Activated CD8-positive, alpha-beta T cell treated with anti-CD3 and anti-CD28 coated beads, Interleukin-2, amount 10 ng/mL, durations not matched to agents 7 days and 5 days (primary cell): Measurements from ENCODE around the gene PARD3B. TPM values are rescaled to one million over a fixed set of nuclear protein-coding genes. Genes with fewer than 3 reads are reported as not detected.

Experiments
- ATAC-seq: fragments of 150-1000 bp; cut with Tn5 transposase; one replicate; pipeline ENCODE4 v1.10.0; 2021; ENCODE audit warnings: moderate library complexity
- CTCF ChIA-PET: fragments of 350-600 bp; sonication (Branson Sonifier 250); formaldehyde crosslinking; loops from one replicate; lab custom pipeline; 2021; ENCODE audit warnings: antibody characterized with exemption; lab: Charles Lee
- POLR2A ChIA-PET: fragments of 350-600 bp; sonication (Branson Sonifier 250); formaldehyde crosslinking; loops from one replicate; lab custom pipeline; 2021; ENCODE audit warnings: antibody characterized with exemption; lab: Charles Lee
- DNase-seq: peaks from one replicate; pipeline ENCODE4 v3.0.0-alpha.2; 2020
- H3K27ac Mint-ChIP-seq: one replicate; pipeline ENCODE4 v1.8.0; 2021; ENCODE audit warnings: mild to moderate bottlenecking, mixed read lengths
- H3K27me3 Mint-ChIP-seq: one replicate; pipeline ENCODE4 v1.8.0; 2021; ENCODE audit warnings: low read depth, mixed read lengths
- H3K36me3 Mint-ChIP-seq: one replicate; pipeline ENCODE4 v1.8.0; 2021; ENCODE audit warnings: low read depth, mixed read lengths
- H3K4me1 Mint-ChIP-seq: one replicate; pipeline ENCODE4 v1.8.0; 2021; ENCODE audit warnings: low read depth, mixed read lengths
- H3K4me3 Mint-ChIP-seq: one replicate; pipeline ENCODE4 v1.8.0; 2021; ENCODE audit warnings: mild to moderate bottlenecking, mixed read lengths
- H3K9me3 Mint-ChIP-seq: one replicate; pipeline ENCODE4 v1.8.0; 2022; ENCODE audit warnings: mixed read lengths; ENCODE audit not compliant: insufficient read depth
- total RNA-seq, 2 experiments: library from RNA; stranded (reverse); gene quantifications; one replicate each; pipeline ENCODE4 v1.2.3, GENCODE V29; 2021

Gene PARD3B
- total RNA-seq, 2 experiments from 2014 or later, result 0.76 to 1.0 TPM

- no peak overlapping the region for H3K4me3 Mint-ChIP-seq
- no peaks in the 10 kb centered on the region for H3K36me3 Mint-ChIP-seq
- POLR2A ChIA-PET, result no interaction called here
- no peaks in the 10 kb centered on the region for H3K9me3 Mint-ChIP-seq
- no peak overlapping the region for H3K27ac Mint-ChIP-seq
- no peaks in the 10 kb centered on the region for H3K27me3 Mint-ChIP-seq
- CTCF ChIA-PET, result no interaction called here
- DNase-seq, result no peak
- ATAC-seq, result no peak
- no peaks in the 10 kb centered on the region for H3K4me1 Mint-ChIP-seq
These were observed 955.7 kb downstream of the PARD3B start for GRCh38 chr2:205500951-205501350.

GRCh38 chr2:205501826-205502225 lies 956.6 kb downstream of the PARD3B start:
- no peaks in the 10 kb centered on the region for H3K36me3 Mint-ChIP-seq
- no peak overlapping the region for H3K4me3 Mint-ChIP-seq

GRCh38 chr2:205505371-205505770 lies 960.1 kb downstream of the PARD3B start:
- no peaks in the 10 kb centered on the region for H3K36me3 Mint-ChIP-seq
- no peaks in the 10 kb centered on the region for H3K4me1 Mint-ChIP-seq
- no peak overlapping the region for H3K27ac Mint-ChIP-seq
- no peak for DNase-seq
- ATAC-seq, result no peak
- no peaks in the 10 kb centered on the region for H3K27me3 Mint-ChIP-seq
- H3K9me3 Mint-ChIP-seq, result no peaks in the 10 kb centered on the region
- ChIA-PET CTCF (interaction anchor here (1.9 kb wide), 1 partner anchor 11 kb away, joined by 3 read pairs; no protein-coding TSS in a partner anchor), POLR2A (no interaction called here)
- no peak overlapping the region for H3K4me3 Mint-ChIP-seq

More at GRCh38 chr2:205501826-205502225, 956.6 kb downstream of the PARD3B start:
- Mint-ChIP-seq H3K27me3 (no peaks in the 10 kb centered on the region), H3K27ac (no peak overlapping the region), H3K4me1 (no peaks in the 10 kb centered on the region), H3K9me3 (no peaks in the 10 kb centered on the region)
- ATAC-seq (no peak), DNase-seq (no peak)
- ChIA-PET CTCF (no interaction called here), POLR2A (no interaction called here)

- ChIA-PET CTCF (no interaction called here), POLR2A (no interaction called here)
- H3K27me3 Mint-ChIP-seq, result no peaks in the 10 kb centered on the region
- no peak overlapping the region for H3K27ac Mint-ChIP-seq
- no peaks in the 10 kb centered on the region for H3K36me3 Mint-ChIP-seq
- no peaks in the 10 kb centered on the region for H3K4me1 Mint-ChIP-seq
- H3K4me3 Mint-ChIP-seq, result no peak overlapping the region
- no peak for DNase-seq
- no peaks in the 10 kb centered on the region for H3K9me3 Mint-ChIP-seq
- no peak for ATAC-seq
These were observed 964.4 kb downstream of the PARD3B start for GRCh38 chr2:205509655-205510054.

- Mint-ChIP-seq H3K36me3 (no peaks in the 10 kb centered on the region), H3K27me3 (no peaks in the 10 kb centered on the region), H3K4me1 (no peaks in the 10 kb centered on the region), H3K9me3 (no peaks in the 10 kb centered on the region), H3K27ac (no peak overlapping the region), H3K4me3 (no peak overlapping the region)
- no peak for ATAC-seq
- DNase-seq, result no peak
- CTCF ChIA-PET, result no interaction called here
- POLR2A ChIA-PET, result no interaction called here
These were observed 965.1 kb downstream of the PARD3B start for GRCh38 chr2:205510345-205510744.

GRCh38 chr2:205511221-205511620 lies 965.9 kb downstream of the PARD3B start:
- H3K9me3 Mint-ChIP-seq, result no peaks in the 10 kb centered on the region
- H3K36me3 Mint-ChIP-seq, result no peaks in the 10 kb centered on the region
- DNase-seq (no peak), ATAC-seq (no peak)
- H3K4me3 Mint-ChIP-seq, result no peak overlapping the region
- H3K27me3 Mint-ChIP-seq, result no peaks in the 10 kb centered on the region
- ChIA-PET POLR2A (no interaction called here), CTCF (interaction anchor here (0.7 kb wide), 1 partner anchor 10 kb away, joined by 3 read pairs; no protein-coding TSS in a partner anchor)
- H3K27ac Mint-ChIP-seq, result no peak overlapping the region
- no peaks in the 10 kb centered on the region for H3K4me1 Mint-ChIP-seq

- ATAC-seq (no peak), DNase-seq (no peak)
- Mint-ChIP-seq H3K9me3 (no peaks in the 10 kb centered on the region), H3K27ac (no peak overlapping the region), H3K36me3 (no peaks in the 10 kb centered on the region), H3K4me1 (no peaks in the 10 kb centered on the region), H3K27me3 (no peaks in the 10 kb centered on the region), H3K4me3 (no peak overlapping the region)
- ChIA-PET POLR2A (no interaction called here), CTCF (interaction anchor here (0.7 kb wide), 1 partner anchor 10 kb away, joined by 3 read pairs; no protein-coding TSS in a partner anchor)
These were observed 966.4 kb downstream of the PARD3B start for GRCh38 chr2:205511641-205512040.

- H3K27ac Mint-ChIP-seq, result no peak overlapping the region
- POLR2A ChIA-PET, result no interaction called here
- H3K4me3 Mint-ChIP-seq, result no peak overlapping the region
- H3K36me3 Mint-ChIP-seq, result no peaks in the 10 kb centered on the region
- ATAC-seq (no peak), DNase-seq (no peak)
- peaks cover 5% of the 10 kb centered on the region for H3K9me3 Mint-ChIP-seq
- no peaks in the 10 kb centered on the region for H3K27me3 Mint-ChIP-seq
- H3K4me1 Mint-ChIP-seq, result peaks cover 2% of the 10 kb centered on the region
- CTCF ChIA-PET, result no interaction called here
These were observed 975.0 kb downstream of the PARD3B start for GRCh38 chr2:205520311-205520710.

GRCh38 chr2:205524656-205525055 lies 979.4 kb downstream of the PARD3B start:
- Mint-ChIP-seq H3K27ac (no peak overlapping the region), H3K4me1 (peaks cover 8% of the 10 kb centered on the region), H3K36me3 (no peaks in the 10 kb centered on the region), H3K27me3 (no peaks in the 10 kb centered on the region), H3K4me3 (no peak overlapping the region), H3K9me3 (no peaks in the 10 kb centered on the region)
- ATAC-seq (no peak), DNase-seq (no peak)
- ChIA-PET CTCF (no interaction called here), POLR2A (no interaction called here)

GRCh38 chr2:205527801-205528200 lies 982.5 kb downstream of the PARD3B start:
- ATAC-seq (no peak), DNase-seq (no peak)
- ChIA-PET CTCF (no interaction called here), POLR2A (no interaction called here)
- H3K4me1 Mint-ChIP-seq, result peaks cover 6% of the 10 kb centered on the region
- no peak overlapping the region for H3K4me3 Mint-ChIP-seq
- peaks cover 3% of the 10 kb centered on the region for H3K27me3 Mint-ChIP-seq
- H3K9me3 Mint-ChIP-seq, result no peaks in the 10 kb centered on the region
- no peaks in the 10 kb centered on the region for H3K36me3 Mint-ChIP-seq
- H3K27ac Mint-ChIP-seq, result no peak overlapping the region

GRCh38 chr2:205531072-205531471 lies 985.8 kb downstream of the PARD3B start:
- DNase-seq, result no peak
- Mint-ChIP-seq H3K27me3 (peaks cover 3% of the 10 kb centered on the region), H3K9me3 (no peaks in the 10 kb centered on the region), H3K36me3 (no peaks in the 10 kb centered on the region), H3K27ac (no peak overlapping the region), H3K4me3 (no peak overlapping the region), H3K4me1 (peaks cover 6% of the 10 kb centered on the region)
- ChIA-PET POLR2A (no interaction called here), CTCF (no interaction called here)
- ATAC-seq, result no peak

GRCh38 chr2:205531489-205532148 lies 986.3 kb downstream of the PARD3B start:
- H3K4me3 Mint-ChIP-seq, result no peak overlapping the region
- ATAC-seq (no peak), DNase-seq (no peak)
- no peak overlapping the region for H3K27ac Mint-ChIP-seq
- peaks cover 3% of the 10 kb centered on the region for H3K27me3 Mint-ChIP-seq
- POLR2A ChIA-PET, result no interaction called here
- H3K9me3 Mint-ChIP-seq, result no peaks in the 10 kb centered on the region
- H3K4me1 Mint-ChIP-seq, result peaks cover 6% of the 10 kb centered on the region
- CTCF ChIA-PET, result no interaction called here
- H3K36me3 Mint-ChIP-seq, result no peaks in the 10 kb centered on the region

GRCh38 chr2:205535001-205535400 lies 989.7 kb downstream of the PARD3B start:
- DNase-seq, result no peak
- peaks cover 6% of the 10 kb centered on the region for H3K4me1 Mint-ChIP-seq
- no peaks in the 10 kb centered on the region for H3K9me3 Mint-ChIP-seq
- ChIA-PET POLR2A (no interaction called here), CTCF (no interaction called here)
- ATAC-seq, result no peak
- peaks cover 3% of the 10 kb centered on the region for H3K27me3 Mint-ChIP-seq
- H3K27ac Mint-ChIP-seq, result no peak overlapping the region
- H3K36me3 Mint-ChIP-seq, result no peaks in the 10 kb centered on the region
- no peak overlapping the region for H3K4me3 Mint-ChIP-seq
